HEK293 (cell line): ENCODE results near the gene STOX2.

Source experiments
- CTCF ChIA-PET: fragments of 350-600 bp; formaldehyde crosslinking; extraction: SDS; loops from one replicate; lab custom pipeline; 2021; ENCODE audit warnings: antibody characterized with exemption; lab: Yijun Ruan, JAX
- POLR2A ChIA-PET: fragments of 300-600 bp; formaldehyde crosslinking; extraction: SDS; loops from one replicate; lab custom pipeline; 2020; ENCODE audit warnings: antibody characterized with exemption, inconsistent platforms; lab: Yijun Ruan, JAX
- H3K27ac ChIP-seq: fragments of 200-500 bp; sonication (Bioruptor generic); 2 replicates; pipeline ENCODE4 v1.5.1; 2014; ENCODE audit warnings: low read depth, low read length, control low read depth, inconsistent platforms; ENCODE audit errors: extremely low read depth
- H3K36me3 ChIP-seq, 2 experiments: fragments of 200-500 bp in 1 of 2; sonication (Bioruptor generic) in 1 of 2; 1 replicate in 1 of 2; 2 replicates in 1 of 2; pipeline ENCODE4 v1.5.1; 2014 to 2017; ENCODE audit warnings: inconsistent platforms in 2 of 2, low read length in 2 of 2; ENCODE audit not compliant: control insufficient read depth in 2 of 2, insufficient read depth in 1 of 2
- H3K4me1 ChIP-seq: fragments of 200-500 bp; sonication (Bioruptor generic); 2 replicates; pipeline ENCODE4 v1.5.1; 2014; ENCODE audit warnings: mild to moderate bottlenecking, low read length, inconsistent platforms; ENCODE audit not compliant: control insufficient read depth, insufficient read depth
- H3K4me3 ChIP-seq: 2 replicates; pipeline ENCODE4 v1.5.1; 2011; ENCODE audit warnings: low read depth, mild to moderate bottlenecking, control low read depth, low read length, moderate library complexity
- H3K9me3 ChIP-seq: fragments of 200-500 bp; sonication (Bioruptor generic); 2 replicates; pipeline ENCODE4 v1.5.1; 2014; ENCODE audit warnings: low read depth, low read length, inconsistent platforms; ENCODE audit not compliant: control insufficient read depth, insufficient read depth
- GLIS2 ChIP-seq: fragments of 450-650 bp; formaldehyde crosslinking; IDR thresholded peaks from 2 replicates; pipeline ENCODE4 v1.5.1; 2016; ENCODE audit warnings: missing biosample characterization, missing genetic modification characterization
- KLF7 ChIP-seq: fragments of 450-650 bp; formaldehyde crosslinking; IDR thresholded peaks from 2 replicates; pipeline ENCODE4 v1.5.1; 2016; ENCODE audit warnings: missing biosample characterization, missing genetic modification characterization, borderline replicate concordance
- MZF1 ChIP-seq: fragments of 450-650 bp; formaldehyde crosslinking; IDR thresholded peaks from 2 replicates; pipeline ENCODE4 v1.5.1; 2017; ENCODE audit warnings: missing biosample characterization, missing genetic modification characterization, borderline replicate concordance
- PBX3 ChIP-seq: sonication (generic); formaldehyde crosslinking; IDR thresholded peaks from 2 replicates; pipeline ENCODE4 v1.8.1; 2022; ENCODE audit warnings: mild to moderate bottlenecking, moderate library complexity, missing genetic modification reagents
- SETDB1 ChIP-seq: IDR thresholded peaks from one replicate; pipeline ENCODE4 v1.6.1; 2017; ENCODE audit warnings: mild to moderate bottlenecking, low read length, moderate library complexity, mixed read lengths; ENCODE audit not compliant: insufficient read length
- ZBTB17 ChIP-seq: fragments of 450-650 bp; formaldehyde crosslinking; IDR thresholded peaks from 2 replicates; pipeline ENCODE4 v1.5.1; 2016; ENCODE audit warnings: missing biosample characterization, missing genetic modification characterization
- ZFHX2 ChIP-seq: fragments of 450-650 bp; formaldehyde crosslinking; conservative IDR thresholded peaks from 2 replicates; pipeline ENCODE4 v1.5.1; 2016; ENCODE audit warnings: missing biosample characterization, missing genetic modification characterization
- ZNF10 ChIP-seq: fragments of 450-650 bp; formaldehyde crosslinking; IDR thresholded peaks from 2 replicates; pipeline ENCODE4 v1.5.1; 2017; ENCODE audit warnings: missing biosample characterization, missing genetic modification characterization
- ZNF133 ChIP-seq: fragments of 450-650 bp; formaldehyde crosslinking; IDR thresholded peaks from 2 replicates; pipeline ENCODE4 v1.5.1; 2016; ENCODE audit warnings: missing biosample characterization, missing genetic modification characterization
- ZNF248 ChIP-seq: fragments of 450-650 bp; formaldehyde crosslinking; IDR thresholded peaks from 2 replicates; pipeline ENCODE4 v1.5.1; 2017; ENCODE audit warnings: missing biosample characterization, missing genetic modification characterization
- ZNF398 ChIP-seq: fragments of 450-650 bp; formaldehyde crosslinking; IDR thresholded peaks from 2 replicates; pipeline ENCODE4 v1.5.1; 2017; ENCODE audit warnings: missing biosample characterization, missing genetic modification characterization
- ZNF416 ChIP-seq: fragments of 450-650 bp; formaldehyde crosslinking; IDR thresholded peaks from 2 replicates; pipeline ENCODE4 v1.5.1; 2016; ENCODE audit warnings: missing biosample characterization, missing genetic modification characterization
- ZNF433 ChIP-seq: fragments of 450-650 bp; formaldehyde crosslinking; IDR thresholded peaks from 2 replicates; pipeline ENCODE4 v1.5.1; 2016; ENCODE audit warnings: missing biosample characterization, missing genetic modification characterization, low read depth
- ZNF555 ChIP-seq: fragments of 450-650 bp; formaldehyde crosslinking; conservative IDR thresholded peaks from 2 replicates; pipeline ENCODE4 v1.5.1; 2017; ENCODE audit warnings: missing biosample characterization, mild to moderate bottlenecking, missing genetic modification characterization, inconsistent platforms
- ZNF596 ChIP-seq: fragments of 450-650 bp; IDR thresholded peaks from 2 replicates; pipeline ENCODE4 v1.5.0; 2018; ENCODE audit warnings: missing biosample characterization, mild to moderate bottlenecking, missing genetic modification characterization, moderate library complexity
- ZNF610 ChIP-seq: fragments of 450-650 bp; formaldehyde crosslinking; IDR thresholded peaks from 2 replicates; pipeline ENCODE4 v1.5.1; 2016; ENCODE audit warnings: missing biosample characterization, missing genetic modification characterization, borderline replicate concordance
- ZNF621 ChIP-seq: fragments of 450-650 bp; formaldehyde crosslinking; IDR thresholded peaks from 2 replicates; pipeline ENCODE4 v1.5.1; 2017; ENCODE audit warnings: missing biosample characterization, missing genetic modification characterization
- ZNF626 ChIP-seq: fragments of 450-650 bp; sonication (Bioruptor Pico); formaldehyde crosslinking; IDR thresholded peaks from 2 replicates; pipeline ENCODE4 v1.5.1; 2018; ENCODE audit warnings: missing biosample characterization, missing genetic modification characterization, inconsistent platforms
- ZNF670 ChIP-seq: fragments of 450-650 bp; formaldehyde crosslinking; IDR thresholded peaks from 2 replicates; pipeline ENCODE4 v1.5.1; 2016; ENCODE audit warnings: missing biosample characterization, missing genetic modification characterization, low read depth
- ZNF701 ChIP-seq: fragments of 450-650 bp; formaldehyde crosslinking; IDR thresholded peaks from 2 replicates; pipeline ENCODE4 v1.5.1; 2016; ENCODE audit warnings: missing biosample characterization, missing genetic modification characterization
- ZNF777 ChIP-seq: fragments of 450-650 bp; formaldehyde crosslinking; IDR thresholded peaks from 2 replicates; pipeline ENCODE4 v1.5.1; 2017; ENCODE audit warnings: missing biosample characterization, missing genetic modification characterization, borderline replicate concordance
- ZNF792 ChIP-seq: fragments of 450-650 bp; formaldehyde crosslinking; IDR thresholded peaks from 2 replicates; pipeline ENCODE4 v1.5.1; 2016; ENCODE audit warnings: missing biosample characterization, missing genetic modification characterization
- ZNF830 ChIP-seq: fragments of 450-650 bp; IDR thresholded peaks from 2 replicates; pipeline ENCODE4 v1.5.0; 2018; ENCODE audit warnings: missing biosample characterization, missing genetic modification characterization, low read depth, mild to moderate bottlenecking, moderate library complexity
- ZNF843 ChIP-seq: fragments of 450-650 bp; formaldehyde crosslinking; IDR thresholded peaks from 2 replicates; pipeline ENCODE4 v1.5.1; 2016; ENCODE audit warnings: missing biosample characterization, missing genetic modification characterization
- ZSCAN23 ChIP-seq: fragments of 450-650 bp; formaldehyde crosslinking; IDR thresholded peaks from 2 replicates; pipeline ENCODE4 v1.5.1; 2016; ENCODE audit warnings: missing biosample characterization, missing genetic modification characterization

Gene STOX2

GRCh38 chr4:184039963-184040383, 134.9 kb downstream of the STOX2 start:
- Histone ChIP-seq H3K9me3 (no peaks in the 10 kb centered on the region), H3K27ac (no peak overlapping the region), H3K36me3 (no peaks in the 10 kb centered on the region)
- POLR2A ChIA-PET: no interaction called here
- TF ChIP-seq ZNF830 (tag by site-specific recombination): no peak
- no peak for TF ChIP-seq ZNF248 (tag by site-specific recombination)
- TF ChIP-seq, all 188 proteins: peak for 0
- no peaks in the 10 kb centered on the region for H3K4me1 ChIP-seq
- peak overlapping the region; percentile 9 for H3K4me3 ChIP-seq
- CTCF ChIA-PET: no interaction called here

- no peak overlapping the region for H3K4me3 ChIP-seq
- ChIA-PET CTCF (no interaction called here), POLR2A (no interaction called here)
- H3K9me3 ChIP-seq: no peaks in the 10 kb centered on the region
- H3K27ac ChIP-seq: no peak overlapping the region
- no peaks in the 10 kb centered on the region for H3K4me1 ChIP-seq
- TF ChIP-seq MZF1 (tag by site-specific recombination) (no peak), ZSCAN23 (no peak), ZNF555 (tag by site-specific recombination) (no peak), ZNF777 (tag by site-specific recombination) (no peak), ZNF398 (no peak), ZNF843 (no peak), ZNF10 (tag by site-specific recombination) (no peak), ZNF416 (tag by site-specific recombination) (no peak), GLIS2 (no peak), ZNF610 (tag by site-specific recombination) (no peak), KLF7 (tag by site-specific recombination) (no peak), ZNF670 (no peak), ZNF621 (tag by site-specific recombination) (no peak), ZBTB17 (tag by site-specific recombination) (no peak), ZFHX2 (tag by site-specific recombination) (no peak), PBX3 (CRISPR knock-in tag) (no peak), ZNF596 (tag by site-specific recombination) (no peak), ZNF433 (tag by site-specific recombination) (no peak)
- no peaks in the 10 kb centered on the region for H3K36me3 ChIP-seq
These were observed 136.0 kb downstream of the STOX2 start for GRCh38 chr4:184041156-184041555.

- Histone ChIP-seq H3K4me3 (no peak overlapping the region), H3K36me3 (no peaks in the 10 kb centered on the region), H3K4me1 (no peaks in the 10 kb centered on the region), H3K9me3 (no peaks in the 10 kb centered on the region), H3K27ac (no peak overlapping the region)
- TF ChIP-seq ZNF133 (peak; percentile 99), ZNF626 (tag by site-specific recombination) (no peak), SETDB1 (peak; percentile 86), ZNF792 (tag by site-specific recombination) (no peak), ZNF701 (tag by site-specific recombination) (no peak)
- ChIA-PET POLR2A (no interaction called here), CTCF (no interaction called here)
These were observed 141.0 kb downstream of the STOX2 start for GRCh38 chr4:184046148-184046547.
